Measurements from ENCODE around the gene GNG4.
"Not testable (repeated sequence)": the region's sequence is repeated elsewhere in the genome, so short reads cannot be mapped to it uniquely, and the experiment has no call there.

GNG4 gene

GRCh38 chr1:235652364-235652763 lies 2.8 kb upstream of the GNG4 start:
- TF ChIP-seq, protein P1, sequence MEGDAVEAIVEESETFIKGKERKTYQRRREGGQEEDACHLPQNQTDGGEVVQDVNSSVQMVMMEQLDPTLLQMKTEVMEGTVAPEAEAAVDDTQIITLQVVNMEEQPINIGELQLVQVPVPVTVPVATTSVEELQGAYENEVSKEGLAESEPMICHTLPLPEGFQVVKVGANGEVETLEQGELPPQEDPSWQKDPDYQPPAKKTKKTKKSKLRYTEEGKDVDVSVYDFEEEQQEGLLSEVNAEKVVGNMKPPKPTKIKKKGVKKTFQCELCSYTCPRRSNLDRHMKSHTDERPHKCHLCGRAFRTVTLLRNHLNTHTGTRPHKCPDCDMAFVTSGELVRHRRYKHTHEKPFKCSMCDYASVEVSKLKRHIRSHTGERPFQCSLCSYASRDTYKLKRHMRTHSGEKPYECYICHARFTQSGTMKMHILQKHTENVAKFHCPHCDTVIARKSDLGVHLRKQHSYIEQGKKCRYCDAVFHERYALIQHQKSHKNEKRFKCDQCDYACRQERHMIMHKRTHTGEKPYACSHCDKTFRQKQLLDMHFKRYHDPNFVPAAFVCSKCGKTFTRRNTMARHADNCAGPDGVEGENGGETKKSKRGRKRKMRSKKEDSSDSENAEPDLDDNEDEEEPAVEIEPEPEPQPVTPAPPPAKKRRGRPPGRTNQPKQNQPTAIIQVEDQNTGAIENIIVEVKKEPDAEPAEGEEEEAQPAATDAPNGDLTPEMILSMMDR (IDR thresholded peaks at IDR 0.05; ENCODE audit: low read depth, low read length, missing control alignments) = no peak
- H3K4me3 ChIP-seq (ENCODE audit: low read depth, low read length) = no peak overlapping the region
- DNase-seq (ENCODE audit: low read depth) = no peak
- in situ Hi-C loops (cut with HindIII; ENCODE audit: low sequenced_read_pairs) = no loop called here

- TF ChIP-seq, protein P1 (IDR thresholded peaks at IDR 0.05; ENCODE audit: low read depth, low read length, missing control alignments) = no peak
These were observed 1.7 kb upstream of the GNG4 start for GRCh38 chr1:235651170-235651806.

GRCh38 chr1:235650341-235651169 lies 971 bp upstream of the GNG4 start:
- in situ Hi-C loops (cut with HindIII; ENCODE audit: low sequenced_read_pairs) = no loop called here
- no peak for DNase-seq (ENCODE audit: low read depth)
- TF ChIP-seq, protein P1 (IDR thresholded peaks at IDR 0.05; ENCODE audit: low read depth, low read length, missing control alignments) = no peak
- peak overlapping the region; percentile 51 for H3K4me3 ChIP-seq (ENCODE audit: low read depth, low read length)

More at GRCh38 chr1:235651170-235651806, 1.7 kb upstream of the GNG4 start:
- in situ Hi-C loops (cut with HindIII; ENCODE audit: low sequenced_read_pairs) = no loop called here
- H3K4me3 ChIP-seq (ENCODE audit: low read depth, low read length) = peak overlapping the region; percentile 51
- DNase-seq (ENCODE audit: low read depth) = no peak

DNA sequence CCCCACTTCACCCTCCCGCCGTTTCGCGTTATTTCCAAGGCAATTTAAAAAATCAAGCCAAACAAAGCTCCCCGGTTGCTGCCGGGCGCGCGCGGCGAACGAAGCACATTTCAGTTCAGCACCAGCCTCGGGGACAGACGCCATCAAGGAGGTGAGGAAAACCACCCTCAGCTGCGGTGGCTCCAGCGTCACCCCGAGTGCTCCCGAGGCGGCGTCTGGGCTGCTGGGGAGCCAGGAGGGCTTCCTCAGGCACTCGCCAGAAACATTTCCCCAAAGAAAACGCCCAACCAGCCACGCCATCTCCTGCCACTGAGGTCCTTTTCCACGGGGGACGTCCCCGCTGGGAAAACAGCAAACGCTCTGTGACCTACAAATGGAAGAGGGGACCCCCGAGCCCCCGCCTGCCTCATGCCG lies 623 bp downstream of the GNG4 start:
- in situ Hi-C loops (cut with HindIII; ENCODE audit: low sequenced_read_pairs) = no loop called here
- H3K4me3 ChIP-seq (ENCODE audit: low read depth, low read length) = peak overlapping the region; percentile 51
- TF ChIP-seq, protein P1 (IDR thresholded peaks at IDR 0.05; ENCODE audit: low read depth, low read length, missing control alignments) = no peak

GRCh38 chr1:235648407-235648907 lies 1.1 kb downstream of the GNG4 start:
- in situ Hi-C loops (cut with HindIII; ENCODE audit: low sequenced_read_pairs) = no loop called here
- TF ChIP-seq, protein P1 (IDR thresholded peaks at IDR 0.05; ENCODE audit: low read depth, low read length, missing control alignments) = no peak
- H3K4me3 ChIP-seq (ENCODE audit: low read depth, low read length) = peak overlapping the region; percentile 51
- no peak for DNase-seq (ENCODE audit: low read depth)

More for the DNA sequence above, 623 bp downstream of the GNG4 start:
- peak; percentile 40 for DNase-seq (ENCODE audit: low read depth)

DNA sequence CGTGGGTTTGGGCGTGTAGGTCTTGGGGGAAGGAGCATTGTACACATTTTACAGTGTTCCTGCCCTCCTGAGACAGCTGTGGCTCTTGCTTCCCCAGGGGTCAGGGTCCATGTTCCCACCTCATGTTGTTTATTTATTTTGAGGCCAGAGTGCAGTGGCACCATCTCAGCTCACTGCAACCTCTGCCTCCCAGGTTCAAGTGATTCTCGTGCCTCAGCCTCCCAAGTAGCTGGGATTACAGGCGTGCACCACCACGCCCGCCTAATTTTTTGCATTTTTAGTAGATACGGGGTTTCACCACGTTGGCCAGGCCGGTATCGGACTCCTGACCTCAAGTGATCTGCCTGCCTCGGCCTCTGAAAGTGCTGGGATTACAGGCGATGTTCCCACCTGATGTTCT lies 2.0 kb downstream of the GNG4 start:
- in situ Hi-C loops (cut with HindIII; ENCODE audit: low sequenced_read_pairs); DNase-seq (ENCODE audit: low read depth); H3K4me3 ChIP-seq (ENCODE audit: low read depth, low read length): not testable (repeated sequence)

DNA sequence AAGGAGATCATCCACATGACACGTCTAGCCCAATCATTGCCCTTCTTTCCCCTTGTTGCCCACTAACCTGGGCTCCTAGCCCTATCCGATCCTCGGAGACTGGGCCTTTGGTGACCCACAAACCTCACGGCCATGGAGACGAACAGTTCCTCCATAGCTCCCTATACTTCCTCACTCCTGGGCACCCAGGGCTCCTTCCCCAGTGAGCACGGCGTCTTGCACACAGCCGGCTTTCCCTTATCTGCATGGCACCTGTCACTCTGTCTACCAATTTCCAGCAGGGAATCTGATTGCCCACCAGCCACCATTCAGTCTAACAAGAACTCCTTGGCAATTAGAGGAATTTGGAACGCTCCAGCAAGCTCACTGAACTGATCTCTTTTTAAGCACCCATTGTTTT lies 3.1 kb downstream of the GNG4 start:
- no peak for DNase-seq (ENCODE audit: low read depth)
- in situ Hi-C loops (cut with HindIII; ENCODE audit: low sequenced_read_pairs) = no loop called here
- no peak overlapping the region for H3K4me3 ChIP-seq (ENCODE audit: low read depth, low read length)
- TF ChIP-seq, protein P1 (IDR thresholded peaks at IDR 0.05; ENCODE audit: low read depth, low read length, missing control alignments) = no peak

Data from astrocyte of the cerebellum (primary cell).